ENCODE data around the gene RAB1A.
"Not testable (repeated sequence)": the region's sequence is repeated elsewhere in the genome, so short reads cannot be mapped to it uniquely, and the experiment has no call there.

Gene RAB1A

DNA sequence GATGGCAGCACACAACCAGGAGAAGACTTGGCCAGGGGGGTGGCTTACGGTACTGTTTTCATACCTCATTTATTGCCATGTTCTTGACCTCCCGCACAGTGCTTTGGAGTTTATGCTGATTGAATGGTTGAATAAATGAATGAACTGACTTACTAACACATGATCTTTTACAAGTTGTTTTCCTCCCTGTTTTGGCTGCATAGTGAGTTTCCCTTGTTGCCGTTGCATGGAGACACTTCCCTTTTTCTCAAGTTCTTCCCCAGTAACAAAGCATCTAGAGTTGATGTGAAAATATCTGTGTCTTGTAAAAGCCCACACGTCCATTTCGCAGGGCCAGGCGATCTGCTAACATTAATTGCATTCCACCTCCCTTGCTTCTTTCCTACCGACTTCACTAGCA is 35.7 kb upstream of the RAB1A start:
- no peak for DNase-seq (ENCODE audit: low read depth)
- H3K4me3 ChIP-seq (ENCODE audit: low read depth, low read length), result no peak overlapping the region
- TF ChIP-seq, protein P1, sequence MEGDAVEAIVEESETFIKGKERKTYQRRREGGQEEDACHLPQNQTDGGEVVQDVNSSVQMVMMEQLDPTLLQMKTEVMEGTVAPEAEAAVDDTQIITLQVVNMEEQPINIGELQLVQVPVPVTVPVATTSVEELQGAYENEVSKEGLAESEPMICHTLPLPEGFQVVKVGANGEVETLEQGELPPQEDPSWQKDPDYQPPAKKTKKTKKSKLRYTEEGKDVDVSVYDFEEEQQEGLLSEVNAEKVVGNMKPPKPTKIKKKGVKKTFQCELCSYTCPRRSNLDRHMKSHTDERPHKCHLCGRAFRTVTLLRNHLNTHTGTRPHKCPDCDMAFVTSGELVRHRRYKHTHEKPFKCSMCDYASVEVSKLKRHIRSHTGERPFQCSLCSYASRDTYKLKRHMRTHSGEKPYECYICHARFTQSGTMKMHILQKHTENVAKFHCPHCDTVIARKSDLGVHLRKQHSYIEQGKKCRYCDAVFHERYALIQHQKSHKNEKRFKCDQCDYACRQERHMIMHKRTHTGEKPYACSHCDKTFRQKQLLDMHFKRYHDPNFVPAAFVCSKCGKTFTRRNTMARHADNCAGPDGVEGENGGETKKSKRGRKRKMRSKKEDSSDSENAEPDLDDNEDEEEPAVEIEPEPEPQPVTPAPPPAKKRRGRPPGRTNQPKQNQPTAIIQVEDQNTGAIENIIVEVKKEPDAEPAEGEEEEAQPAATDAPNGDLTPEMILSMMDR (conservative IDR thresholded peaks at IDR 0.05; ENCODE audit: low read depth, low read length), result no peak

DNA sequence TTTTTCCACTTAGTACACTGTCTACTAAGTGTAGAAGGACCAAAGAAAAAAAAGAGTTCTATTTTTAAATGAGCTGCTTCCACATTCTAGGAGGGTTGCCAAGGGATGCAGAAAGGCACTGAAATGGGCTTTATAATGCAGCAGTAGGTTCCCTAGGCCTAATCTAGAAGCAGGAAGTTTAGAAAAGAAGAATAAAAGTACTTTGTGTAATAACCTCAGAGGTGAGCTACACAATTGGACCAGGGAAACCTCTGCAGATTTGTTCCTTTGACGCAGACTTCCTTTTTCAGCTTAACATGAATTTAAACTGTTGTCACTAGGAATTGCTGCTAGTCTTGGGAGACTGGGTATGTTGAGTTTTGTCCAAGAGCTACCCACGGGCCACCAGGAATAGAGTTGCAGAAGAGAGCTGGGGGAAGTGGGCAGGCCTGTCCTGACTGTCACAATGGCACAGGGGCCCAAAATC is 34.6 kb upstream of the RAB1A start:
- TF ChIP-seq, protein P1 (conservative IDR thresholded peaks at IDR 0.05; ENCODE audit: low read depth, low read length), result no peak
- no peak overlapping the region for H3K4me3 ChIP-seq (ENCODE audit: low read depth, low read length)
- no peak for DNase-seq (ENCODE audit: low read depth)

DNA sequence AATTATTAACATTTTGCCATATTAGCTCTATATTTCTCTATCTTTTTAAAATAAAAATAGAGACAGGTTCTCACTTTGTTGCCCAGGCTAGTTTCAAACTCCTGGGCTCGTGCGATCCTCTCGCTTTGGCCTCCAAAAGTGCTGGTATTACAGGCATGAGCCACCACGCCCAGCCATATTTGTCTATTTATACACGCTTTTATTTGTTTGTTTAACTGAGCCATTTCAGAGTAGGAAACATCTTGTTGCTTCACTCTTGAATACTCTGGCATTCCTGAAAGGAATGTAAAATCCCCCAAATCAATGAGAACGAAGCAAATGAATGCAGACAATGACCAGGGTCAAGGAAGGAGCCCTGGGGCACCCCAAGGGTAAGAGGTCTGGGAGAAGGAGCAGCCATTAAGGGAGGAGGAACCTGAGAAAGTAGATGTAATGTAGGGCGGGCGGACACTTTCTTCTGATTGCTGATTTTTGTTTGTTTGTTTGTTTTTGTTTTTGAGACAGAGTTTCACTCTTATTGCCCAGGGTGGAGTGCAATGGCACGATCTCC is 31.7 kb upstream of the RAB1A start:
- TF ChIP-seq, protein P1 (conservative IDR thresholded peaks at IDR 0.05; ENCODE audit: low read depth, low read length), result no peak
- H3K4me3 ChIP-seq (ENCODE audit: low read depth, low read length), result no peak overlapping the region
- no peak for DNase-seq (ENCODE audit: low read depth)

DNA sequence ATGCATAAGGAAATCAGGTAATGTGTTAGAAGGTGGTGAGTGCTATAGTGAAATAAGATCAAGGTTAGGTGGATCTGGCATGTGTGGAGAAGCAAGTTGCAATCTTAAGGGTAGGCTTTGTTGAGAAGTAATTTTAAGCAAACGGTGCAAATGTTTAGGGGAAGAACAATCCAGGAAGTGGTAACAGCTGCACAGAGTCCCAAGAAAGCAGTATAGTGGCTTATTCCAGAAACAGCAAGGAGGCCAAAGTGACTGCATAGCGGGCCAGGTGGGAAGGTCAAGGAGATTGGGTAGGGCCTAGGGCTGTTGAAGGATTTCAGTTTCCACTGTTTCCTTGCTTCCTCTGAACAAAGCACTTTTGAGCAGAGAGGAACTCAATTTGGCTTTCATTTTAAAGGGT is 30.0 kb upstream of the RAB1A start:
- no peak for DNase-seq (ENCODE audit: low read depth)
- TF ChIP-seq, protein P1 (conservative IDR thresholded peaks at IDR 0.05; ENCODE audit: low read depth, low read length), result no peak
- no peak overlapping the region for H3K4me3 ChIP-seq (ENCODE audit: low read depth, low read length)

DNA sequence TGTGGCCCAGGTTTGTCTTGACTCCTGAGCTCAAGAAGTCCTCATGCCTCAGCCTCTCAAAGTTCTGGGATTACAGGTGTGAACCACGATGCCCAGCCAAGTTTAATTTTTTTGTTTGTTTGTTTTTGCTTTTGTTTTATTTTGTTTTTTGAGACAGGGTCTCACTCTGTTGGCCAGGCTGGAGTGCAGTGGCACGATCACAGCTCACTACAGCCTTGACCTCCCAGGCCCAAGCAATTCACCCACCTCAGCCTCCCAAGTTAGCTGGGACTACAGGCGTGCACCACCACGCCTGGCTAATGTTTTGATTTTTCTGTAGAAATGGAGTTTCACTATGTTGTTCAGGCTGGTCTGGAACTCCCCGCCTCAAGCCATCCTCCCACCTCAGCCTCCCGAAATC is 29.4 kb upstream of the RAB1A start:
- TF ChIP-seq, protein P1 (conservative IDR thresholded peaks at IDR 0.05; ENCODE audit: low read depth, low read length), result no peak
- no peak for DNase-seq (ENCODE audit: low read depth)

DNA sequence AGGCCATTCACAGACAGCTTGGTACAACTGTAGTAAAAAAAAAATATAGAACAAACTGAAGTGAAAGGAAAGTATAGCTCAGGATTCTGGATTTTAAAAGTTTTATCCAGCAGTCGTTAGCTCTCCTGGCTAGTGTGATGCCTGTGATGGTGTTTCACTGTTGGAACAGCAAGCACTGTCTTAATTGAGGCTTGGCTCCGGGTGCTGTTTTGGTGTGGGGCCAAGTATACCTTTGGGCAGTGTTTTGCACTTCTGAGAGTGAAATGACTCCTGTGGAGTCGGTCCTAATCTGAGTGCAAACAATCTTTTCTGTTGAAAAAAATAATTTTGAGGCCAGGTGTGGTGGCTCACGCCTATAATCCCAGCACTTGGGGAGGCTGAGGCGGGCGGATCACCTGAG is 28.7 kb upstream of the RAB1A start:
- no peak for DNase-seq (ENCODE audit: low read depth)
- TF ChIP-seq, protein P1 (conservative IDR thresholded peaks at IDR 0.05; ENCODE audit: low read depth, low read length), result no peak
- no peak overlapping the region for H3K4me3 ChIP-seq (ENCODE audit: low read depth, low read length)

More for the DNA sequence above, 29.4 kb upstream of the RAB1A start:
- H3K4me3 ChIP-seq (ENCODE audit: low read depth, low read length), result no peak overlapping the region

DNA sequence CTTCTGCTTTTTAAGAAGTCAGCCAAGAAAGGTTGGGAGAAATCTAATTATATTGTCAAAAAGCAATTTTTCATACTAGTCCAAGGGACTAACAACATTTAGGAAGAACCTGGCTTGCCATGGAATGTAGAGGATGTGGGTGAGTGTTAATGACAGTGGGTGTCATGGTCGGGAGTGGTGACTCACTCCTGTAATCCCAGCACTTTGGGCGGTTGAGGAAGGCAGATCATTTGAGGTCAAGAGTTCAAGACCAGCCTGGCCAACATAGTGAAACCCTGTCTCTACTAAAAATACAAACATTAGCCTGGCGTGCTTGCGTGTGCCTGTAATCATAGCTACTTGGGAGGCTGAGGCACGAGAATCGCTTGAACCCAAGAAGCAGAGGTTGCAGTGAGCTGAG is 27.9 kb upstream of the RAB1A start:
- not testable (repeated sequence) for H3K4me3 ChIP-seq (ENCODE audit: low read depth, low read length); DNase-seq (ENCODE audit: low read depth)
